ENCODE data around the gene ANG.

Gene ANG

DNA sequence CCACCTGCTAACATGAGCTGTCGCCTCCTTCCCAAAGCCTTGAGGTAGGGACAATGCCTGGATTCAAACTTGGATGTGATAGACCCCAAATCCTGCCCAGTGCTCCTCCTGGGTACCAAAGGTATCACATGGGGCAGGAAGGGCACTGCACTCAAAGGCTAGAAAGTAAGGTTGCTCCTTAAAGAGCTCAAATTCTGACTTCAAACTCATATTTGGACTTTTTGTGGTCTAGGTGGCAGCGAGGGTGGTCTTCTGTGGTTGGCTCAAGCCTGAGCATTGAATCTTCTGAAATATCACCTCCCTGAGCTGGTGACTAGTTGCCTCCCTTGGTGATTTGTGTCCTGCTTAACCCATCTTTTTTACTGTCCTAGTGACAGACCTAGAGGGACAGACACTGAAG lies 12.5 kb upstream of the ANG start:
- no peak overlapping the region for H3K27ac ChIP-seq
- TF ChIP-seq, protein P1, sequence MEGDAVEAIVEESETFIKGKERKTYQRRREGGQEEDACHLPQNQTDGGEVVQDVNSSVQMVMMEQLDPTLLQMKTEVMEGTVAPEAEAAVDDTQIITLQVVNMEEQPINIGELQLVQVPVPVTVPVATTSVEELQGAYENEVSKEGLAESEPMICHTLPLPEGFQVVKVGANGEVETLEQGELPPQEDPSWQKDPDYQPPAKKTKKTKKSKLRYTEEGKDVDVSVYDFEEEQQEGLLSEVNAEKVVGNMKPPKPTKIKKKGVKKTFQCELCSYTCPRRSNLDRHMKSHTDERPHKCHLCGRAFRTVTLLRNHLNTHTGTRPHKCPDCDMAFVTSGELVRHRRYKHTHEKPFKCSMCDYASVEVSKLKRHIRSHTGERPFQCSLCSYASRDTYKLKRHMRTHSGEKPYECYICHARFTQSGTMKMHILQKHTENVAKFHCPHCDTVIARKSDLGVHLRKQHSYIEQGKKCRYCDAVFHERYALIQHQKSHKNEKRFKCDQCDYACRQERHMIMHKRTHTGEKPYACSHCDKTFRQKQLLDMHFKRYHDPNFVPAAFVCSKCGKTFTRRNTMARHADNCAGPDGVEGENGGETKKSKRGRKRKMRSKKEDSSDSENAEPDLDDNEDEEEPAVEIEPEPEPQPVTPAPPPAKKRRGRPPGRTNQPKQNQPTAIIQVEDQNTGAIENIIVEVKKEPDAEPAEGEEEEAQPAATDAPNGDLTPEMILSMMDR (IDR thresholded peaks at IDR 0.05) = no peak
- no peak overlapping the region for H3K4me3 ChIP-seq
- no peak for DNase-seq (ENCODE audit: low spot score)

DNA sequence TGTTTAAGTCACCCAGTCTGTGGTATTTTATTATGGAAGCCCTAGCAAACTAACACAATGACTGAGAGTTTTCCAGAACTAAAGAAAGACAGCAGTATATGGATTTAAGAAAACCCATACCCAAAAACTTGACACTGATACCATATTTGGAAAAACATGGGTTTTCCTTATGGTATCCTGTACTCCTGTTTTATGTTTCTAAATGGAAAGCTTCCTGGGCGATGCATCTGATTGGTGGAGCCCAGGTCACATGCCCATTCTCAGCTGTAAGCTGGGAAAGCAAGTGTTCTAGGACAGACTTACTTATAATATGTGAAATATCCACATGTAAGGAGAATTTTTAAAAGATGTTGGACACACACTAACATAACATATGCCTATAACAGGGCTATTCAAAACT lies 8.7 kb upstream of the ANG start:
- H3K4me3 ChIP-seq = no peak overlapping the region
- TF ChIP-seq, protein P1 (IDR thresholded peaks at IDR 0.05) = no peak
- no peak for DNase-seq (ENCODE audit: low spot score)
- H3K27ac ChIP-seq = no peak overlapping the region

DNA sequence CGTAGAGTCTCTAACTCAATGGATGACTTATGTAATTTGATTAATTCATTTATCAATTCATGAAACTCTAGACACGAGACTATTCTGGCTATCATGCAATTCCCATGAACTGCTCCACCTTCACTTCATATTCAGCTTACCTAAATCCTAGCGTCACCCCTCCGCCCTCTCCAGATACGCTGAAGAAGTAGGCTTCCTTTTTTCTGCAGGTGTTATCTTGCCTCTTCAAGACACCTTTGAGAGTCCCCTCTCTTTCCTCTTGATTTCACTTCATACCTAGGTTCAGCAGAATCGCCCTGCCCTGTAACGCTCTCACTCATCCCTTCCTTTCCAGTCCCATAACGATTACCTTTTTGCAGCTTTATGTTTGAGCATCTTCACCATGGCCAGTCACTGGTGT lies 8.2 kb upstream of the ANG start:
- H3K27ac ChIP-seq = no peak overlapping the region
- TF ChIP-seq, protein P1 (IDR thresholded peaks at IDR 0.05) = no peak
- no peak overlapping the region for H3K4me3 ChIP-seq

DNA sequence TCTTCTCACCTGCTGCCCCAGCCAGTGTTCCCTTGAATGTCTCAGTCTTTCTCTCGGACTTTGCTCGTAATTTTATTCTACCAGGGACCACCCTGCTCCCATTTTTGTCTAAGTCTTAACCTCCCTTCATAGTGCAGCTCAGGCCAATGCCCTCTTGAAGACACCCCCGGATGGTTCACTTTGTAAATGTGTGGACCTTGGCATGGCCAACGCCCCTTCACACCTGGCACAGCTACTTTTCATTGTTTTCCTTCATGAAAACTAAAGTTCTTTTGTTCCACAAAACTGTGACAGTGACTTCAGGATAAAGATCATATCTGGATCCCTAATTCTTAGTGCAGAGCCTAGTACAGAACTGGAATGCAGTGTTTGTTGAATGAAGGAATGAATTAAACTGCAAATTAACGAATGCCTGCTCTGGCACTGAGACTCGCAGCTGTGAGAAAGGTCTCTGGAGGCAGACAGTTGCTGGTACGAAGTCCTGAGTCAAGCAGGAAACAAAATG lies 7.7 kb upstream of the ANG start:
- Histone ChIP-seq H3K4me3 (peak overlapping the region; percentile 91), H3K27ac (peak overlapping the region; percentile 100)
- no peak for DNase-seq (ENCODE audit: low spot score)
- TF ChIP-seq, protein P1 (IDR thresholded peaks at IDR 0.05) = no peak

More for the DNA sequence above, 8.2 kb upstream of the ANG start:
- DNase-seq (ENCODE audit: low spot score) = no peak

DNA sequence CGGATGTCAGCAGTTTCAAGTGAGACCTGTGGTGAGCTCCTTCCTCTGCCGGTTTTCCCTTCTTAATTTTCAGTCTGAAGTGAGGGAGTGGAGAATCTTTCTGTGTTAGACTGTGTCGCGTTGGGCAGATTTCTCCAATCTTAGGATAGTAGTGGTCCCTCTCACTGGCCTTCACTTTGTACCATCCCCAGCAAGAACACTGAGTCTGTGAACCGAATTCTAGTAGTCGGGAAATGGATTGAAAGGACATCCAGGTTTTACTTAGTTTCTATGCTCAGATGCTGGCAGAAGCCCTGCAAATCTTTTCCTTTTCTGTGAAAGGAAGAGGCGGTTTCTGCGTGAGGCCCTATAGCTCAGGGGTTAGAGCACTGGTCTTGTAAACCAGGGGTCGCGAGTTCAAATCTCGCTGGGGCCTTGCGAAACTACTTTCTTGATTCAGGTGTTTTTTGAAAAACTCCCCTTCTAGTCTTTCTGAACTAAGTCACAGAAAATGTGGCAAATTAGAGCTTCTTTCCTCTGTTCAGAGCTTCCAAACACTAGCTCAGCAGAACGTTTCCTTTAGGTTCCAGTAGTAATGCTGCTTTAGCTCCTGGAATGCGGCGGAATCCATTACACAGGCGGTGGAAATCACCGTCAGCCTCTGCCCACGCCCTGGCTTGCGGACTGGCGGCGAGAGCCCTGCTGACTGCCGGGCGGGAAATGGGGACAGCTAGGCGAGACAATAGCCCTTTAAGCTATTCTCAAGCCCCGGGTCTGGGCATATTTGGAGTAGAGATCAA lies 7.0 kb upstream of the ANG start:
- peak; percentile 95 for DNase-seq (ENCODE audit: low spot score)
- H3K4me3 ChIP-seq = peak overlapping the region; percentile 91
- peak overlapping the region; percentile 100 for H3K27ac ChIP-seq
- TF ChIP-seq, protein P1 (IDR thresholded peaks at IDR 0.05) = no peak

DNA sequence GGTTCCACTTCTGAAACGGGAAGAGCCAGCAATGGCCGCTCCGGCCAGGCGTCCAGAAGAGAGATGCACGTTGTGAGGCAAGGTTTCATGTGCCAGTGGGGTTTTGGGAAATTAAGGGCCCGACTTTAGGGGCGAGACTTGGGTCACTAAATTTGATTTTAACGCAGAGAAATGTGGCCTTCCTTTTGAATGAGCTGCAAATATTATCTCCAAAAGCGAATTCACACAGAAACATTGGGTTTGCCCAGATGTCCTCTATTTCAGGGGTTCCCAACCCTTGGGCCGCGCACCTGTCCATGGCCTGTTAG lies 6.5 kb upstream of the ANG start:
- TF ChIP-seq, protein P1 (IDR thresholded peaks at IDR 0.05) = no peak
- H3K27ac ChIP-seq = peak overlapping the region; percentile 100
- no peak for DNase-seq (ENCODE audit: low spot score)
- H3K4me3 ChIP-seq = peak overlapping the region; percentile 91

All from coronary artery (tissue), 2 donors.